Effector memory CD4-positive, alpha-beta T cell (primary cell): ENCODE measurements around the gene TBC1D9B.

Experiments used
- DNase-seq, 3 donors: peaks; one replicate each; pipeline ENCODE4 v3.0.0-alpha.2; 2020
- H3K27ac ChIP-seq: 2 replicates; pipeline ENCODE4 v1.7.0; 2013; ENCODE audit warnings: mild to moderate bottlenecking, low read length, moderate library complexity; ENCODE audit not compliant: insufficient read depth, poor library complexity, severe bottlenecking
- H3K27me3 ChIP-seq: replicated peaks from 2 replicates; pipeline ENCODE4 v1.7.0; 2013; ENCODE audit warnings: mild to moderate bottlenecking, low read length; ENCODE audit not compliant: insufficient read depth, control insufficient read depth, poor library complexity, severe bottlenecking
- H3K36me3 ChIP-seq: 2 replicates; pipeline ENCODE4 v1.7.0; 2013; ENCODE audit warnings: mild to moderate bottlenecking, low read length, moderate library complexity; ENCODE audit not compliant: control insufficient read depth, insufficient read depth
- H3K4me1 ChIP-seq: 2 replicates; pipeline ENCODE4 v1.7.0; 2013; ENCODE audit warnings: low read length, mild to moderate bottlenecking; ENCODE audit not compliant: control insufficient read depth, insufficient read depth, poor library complexity, severe bottlenecking
- H3K4me3 ChIP-seq: 2 replicates; pipeline ENCODE4 v1.7.0; 2013; ENCODE audit warnings: low read length, low read depth, mild to moderate bottlenecking; ENCODE audit not compliant: insufficient read depth, poor library complexity, severe bottlenecking
- H3K9me3 ChIP-seq: 2 replicates; pipeline ENCODE4 v1.7.0; 2013; ENCODE audit warnings: mild to moderate bottlenecking, low read length, moderate library complexity; ENCODE audit not compliant: control insufficient read depth

TBC1D9B gene

GRCh38 chr5:179821298-179822058, 86.2 kb downstream of the TBC1D9B start:
- peak overlapping the region; percentile 98 for H3K27ac ChIP-seq
- H3K9me3 ChIP-seq = no peaks in the 10 kb centered on the region
- peak overlapping the region; percentile 100 for H3K4me3 ChIP-seq
- DNase-seq = peak; percentile 79 to 87 (median 85)
- H3K4me1 ChIP-seq = peaks cover 40% of the 10 kb centered on the region
- H3K27me3 ChIP-seq = no peaks in the 10 kb centered on the region
- peaks cover 34% of the 10 kb centered on the region for H3K36me3 ChIP-seq

- Histone ChIP-seq H3K4me1 (peaks cover 40% of the 10 kb centered on the region), H3K4me3 (peak within 1 kb of the TSS; percentile 100)
Observed at GRCh38 chr5:179820483-179821297, 87.0 kb downstream of the TBC1D9B start, which contains the start of gene SQSTM1. Gene SQSTM1 (plus strand): TSS chr5:179820905. CDS start chr5:179820937, 32 bp downstream.

GRCh38 chr5:179820127-179820482, 87.6 kb downstream of the TBC1D9B start:
- DNase-seq = no peak
- peaks cover 21% of the 10 kb centered on the region for H3K36me3 ChIP-seq
- peak overlapping the region; percentile 98 for H3K27ac ChIP-seq
- H3K4me1 ChIP-seq = peaks cover 40% of the 10 kb centered on the region
- H3K27me3 ChIP-seq = no peaks in the 10 kb centered on the region
- H3K9me3 ChIP-seq = no peaks in the 10 kb centered on the region
- peak overlapping the region; percentile 100 for H3K4me3 ChIP-seq

More at GRCh38 chr5:179820483-179821297, 87.0 kb downstream of the TBC1D9B start, which contains the start of gene SQSTM1:
- H3K27me3 ChIP-seq = no peaks in the 10 kb centered on the region
- peaks cover 26% of the 10 kb centered on the region for H3K36me3 ChIP-seq
- H3K9me3 ChIP-seq = no peaks in the 10 kb centered on the region
- H3K27ac ChIP-seq = peak within 1 kb of the TSS; percentile 98
- DNase-seq = peak; percentile 71 to 78 (median 72)

- H3K27me3 ChIP-seq = no peaks in the 10 kb centered on the region
- no peaks in the 10 kb centered on the region for H3K9me3 ChIP-seq
- H3K4me3 ChIP-seq = peak overlapping the region; percentile 100
- H3K4me1 ChIP-seq = peaks cover 40% of the 10 kb centered on the region
- H3K36me3 ChIP-seq = peaks cover 16% of the 10 kb centered on the region
- peak overlapping the region; percentile 98 for H3K27ac ChIP-seq
- peak; percentile 39 to 44 (median 42) for DNase-seq
Observed at GRCh38 chr5:179819296-179820126, 88.2 kb downstream of the TBC1D9B start.

GRCh38 chr5:179818746-179819295, 88.9 kb downstream of the TBC1D9B start:
- Histone ChIP-seq H3K36me3 (peaks cover 16% of the 10 kb centered on the region), H3K9me3 (no peaks in the 10 kb centered on the region), H3K27ac (peak overlapping the region; percentile 98), H3K4me3 (peak overlapping the region; percentile 100), H3K27me3 (no peaks in the 10 kb centered on the region), H3K4me1 (peaks cover 40% of the 10 kb centered on the region)
- peak; percentile 92 to 96 (median 93) for DNase-seq

GRCh38 chr5:179817890-179818745, 89.6 kb downstream of the TBC1D9B start:
- no peaks in the 10 kb centered on the region for H3K27me3 ChIP-seq
- H3K36me3 ChIP-seq = peaks cover 13% of the 10 kb centered on the region
- peak overlapping the region; percentile 98 for H3K27ac ChIP-seq
- H3K4me1 ChIP-seq = peaks cover 40% of the 10 kb centered on the region
- no peaks in the 10 kb centered on the region for H3K9me3 ChIP-seq
- peak overlapping the region; percentile 100 for H3K4me3 ChIP-seq
- no peak for DNase-seq

- DNase-seq = no peak
- Histone ChIP-seq H3K4me3 (no peak overlapping the region), H3K27ac (no peak overlapping the region), H3K4me1 (peaks cover 36% of the 10 kb centered on the region), H3K36me3 (peaks cover 17% of the 10 kb centered on the region), H3K9me3 (no peaks in the 10 kb centered on the region), H3K27me3 (no peaks in the 10 kb centered on the region)
Observed at GRCh38 chr5:179817470-179817840, 90.2 kb downstream of the TBC1D9B start.

GRCh38 chr5:179816796-179817469, 90.8 kb downstream of the TBC1D9B start:
- no peak overlapping the region for H3K4me3 ChIP-seq
- no peak overlapping the region for H3K27ac ChIP-seq

More at GRCh38 chr5:179816796-179817469, 90.8 kb downstream of the TBC1D9B start:
- Histone ChIP-seq H3K36me3 (peaks cover 22% of the 10 kb centered on the region), H3K9me3 (no peaks in the 10 kb centered on the region), H3K27me3 (no peaks in the 10 kb centered on the region), H3K4me1 (peaks cover 31% of the 10 kb centered on the region)
- no peak for DNase-seq
